Activated CD8-positive, alpha-beta memory T cell treated with anti-CD3 and anti-CD28 coated beads, Interleukin-2, amount 50 U/mL, for 4 hours (primary cell): ENCODE data around the gene B4GALNT3.

Experiments used
- DNase-seq: peaks from one replicate; pipeline ENCODE4 v3.0.0-alpha.2; 2020

B4GALNT3 gene

GRCh38 chr12:541676-542324, 82.1 kb downstream of the B4GALNT3 start:
- DNase-seq, result no peak

- DNase-seq, result no peak
Observed at GRCh38 chr12:542395-543113, 82.8 kb downstream of the B4GALNT3 start.

GRCh38 chr12:543114-543451, 83.3 kb downstream of the B4GALNT3 start:
- DNase-seq, result no peak

- DNase-seq, result no peak
Observed at GRCh38 chr12:544142-544541, 84.4 kb downstream of the B4GALNT3 start.

GRCh38 chr12:544941-545635, 85.3 kb downstream of the B4GALNT3 start:
- no peak for DNase-seq

- no peak for DNase-seq
Observed at GRCh38 chr12:545835-546234, 86.1 kb downstream of the B4GALNT3 start.

- DNase-seq, result no peak
Observed at GRCh38 chr12:546265-546919, 86.7 kb downstream of the B4GALNT3 start.

GRCh38 chr12:546920-547845, 87.4 kb downstream of the B4GALNT3 start:
- DNase-seq, result peak; percentile 69

- DNase-seq, result no peak
Observed at GRCh38 chr12:547883-548470, 88.2 kb downstream of the B4GALNT3 start.

- DNase-seq, result no peak
Observed at GRCh38 chr12:549476-550082, 89.8 kb downstream of the B4GALNT3 start.

GRCh38 chr12:550473-551260, 90.9 kb downstream of the B4GALNT3 start:
- DNase-seq, result no peak

GRCh38 chr12:552466-552865, 92.7 kb downstream of the B4GALNT3 start:
- DNase-seq, result no peak

GRCh38 chr12:553216-554000, 93.7 kb downstream of the B4GALNT3 start:
- peak; percentile 39 for DNase-seq

GRCh38 chr12:554001-554285, 94.2 kb downstream of the B4GALNT3 start:
- DNase-seq, result no peak

GRCh38 chr12:556498-556897, 96.8 kb downstream of the B4GALNT3 start:
- no peak for DNase-seq

- DNase-seq, result no peak
Observed at GRCh38 chr12:558580-558979, 98.8 kb downstream of the B4GALNT3 start.

GRCh38 chr12:559208-559905, 99.6 kb downstream of the B4GALNT3 start:
- DNase-seq, result no peak

- DNase-seq, result no peak
Observed at GRCh38 chr12:559906-560455, 100.2 kb downstream of the B4GALNT3 start.

GRCh38 chr12:560691-561390, 101.1 kb downstream of the B4GALNT3 start:
- DNase-seq, result no peak
